Ureter (tissue), 1 donor: Measurements from ENCODE around the gene LRWD1. TPM values are rescaled to one million over a fixed set of nuclear protein-coding genes. Genes with fewer than 3 reads are reported as not detected.
"Not testable (repeated sequence)": the region's sequence is repeated elsewhere in the genome, so short reads cannot be mapped to it uniquely, and the experiment has no call there.

Experiments
- DNase-seq: peaks from one replicate; pipeline ENCODE4 v3.0.0-alpha.2; 2020; ENCODE audit warnings: low spot score
- total RNA-seq: library from RNA; stranded (reverse); gene quantifications from one replicate; pipeline ENCODE4 v1.2.4, GENCODE V29; 2023
- donor health status: DM: yes; HTN: yes; CAD: no.

Gene LRWD1
- total RNA-seq, 1 donor from 2014 or later: 11.4 TPM

DNA sequence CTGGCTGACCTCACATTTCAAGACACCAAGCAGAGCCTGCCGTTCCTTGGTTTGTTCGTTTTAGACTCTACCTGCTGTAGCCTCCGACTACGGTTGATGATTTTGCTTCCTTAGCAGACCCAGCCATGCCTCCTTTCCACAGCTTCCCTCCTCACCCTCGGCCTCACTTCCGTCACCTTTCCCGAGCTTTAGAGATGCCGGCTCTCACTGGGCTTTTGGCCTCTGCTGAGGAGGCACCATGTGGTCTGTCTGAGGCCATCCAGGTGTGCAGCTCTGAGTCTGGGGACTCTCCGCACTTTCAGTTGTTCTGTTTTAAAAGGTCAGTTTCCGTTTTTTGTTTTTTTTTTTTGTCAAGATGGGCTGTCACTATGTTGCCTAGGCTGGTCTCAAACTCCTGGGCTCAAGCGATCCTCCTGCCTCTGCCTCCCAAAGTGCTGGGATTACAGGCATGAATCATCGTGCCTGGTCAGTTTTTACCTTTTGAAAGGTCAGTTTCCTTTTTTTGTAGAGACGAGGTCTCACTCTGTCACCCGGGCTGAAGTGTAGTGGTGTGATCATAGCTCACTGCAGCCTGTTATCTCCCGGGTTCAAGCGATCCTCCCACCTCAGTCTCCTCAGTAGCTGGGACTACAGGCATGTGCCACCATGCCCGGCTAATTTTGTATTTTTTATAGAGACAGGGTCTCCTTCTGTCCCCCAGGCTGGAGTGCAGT, 19.7 kb upstream of the LRWD1 start:
- no peak for DNase-seq

DNA sequence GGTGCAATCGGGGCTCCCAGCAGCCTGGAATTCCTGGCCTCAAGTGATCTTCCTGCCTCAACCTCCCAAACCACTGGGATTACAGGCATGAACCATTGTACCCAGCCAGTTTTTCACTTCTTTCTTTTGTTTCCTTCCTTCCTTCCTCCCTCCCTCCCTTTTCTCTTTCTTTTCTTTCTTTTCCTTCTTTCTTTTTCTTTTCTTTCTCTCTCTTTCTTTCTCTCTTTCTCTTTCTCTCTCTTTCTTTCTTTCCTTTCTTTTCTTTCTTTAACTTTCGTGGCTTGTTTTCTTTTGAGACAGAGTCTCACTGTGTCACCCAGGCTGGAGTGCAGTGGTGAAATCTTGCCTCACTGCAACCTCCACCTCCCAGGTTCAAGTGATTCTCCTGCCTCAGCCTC, 19.1 kb upstream of the LRWD1 start:
- no peak for DNase-seq

DNA sequence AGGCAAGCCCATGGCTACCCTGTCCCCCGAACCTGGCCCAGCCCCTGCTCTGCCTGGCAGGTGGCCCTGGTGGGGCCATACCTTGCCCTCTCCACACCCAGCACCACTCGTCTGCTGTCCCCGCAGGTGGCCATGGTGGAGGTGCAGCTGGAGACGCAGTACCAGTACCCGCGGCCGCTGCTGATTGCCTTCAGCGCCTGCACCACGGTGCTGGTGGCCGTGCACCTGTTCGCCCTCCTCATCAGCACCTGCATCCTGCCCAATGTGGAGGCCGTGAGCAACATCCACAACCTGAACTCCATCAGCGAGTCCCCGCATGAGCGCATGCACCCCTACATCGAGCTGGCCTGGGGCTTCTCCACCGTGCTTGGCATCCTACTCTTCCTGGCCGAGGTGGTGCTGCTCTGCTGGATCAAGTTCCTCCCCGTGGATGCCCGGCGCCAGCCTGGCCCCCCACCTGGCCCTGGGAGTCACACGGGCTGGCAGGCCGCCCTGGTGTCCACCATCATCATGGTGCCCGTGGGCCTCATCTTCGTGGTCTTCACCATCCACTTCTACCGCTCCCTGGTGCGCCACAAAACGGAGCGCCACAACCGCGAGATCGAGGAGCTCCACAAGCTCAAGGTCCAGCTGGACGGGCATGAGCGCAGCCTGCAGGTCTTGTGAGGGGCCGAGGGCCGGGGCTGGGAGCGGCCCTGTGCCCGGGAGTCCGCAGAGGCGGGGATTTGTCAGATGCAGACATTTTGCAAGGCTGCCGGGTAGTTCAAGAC, 18.2 kb upstream of the LRWD1 start:
- DNase-seq: no peak

DNA sequence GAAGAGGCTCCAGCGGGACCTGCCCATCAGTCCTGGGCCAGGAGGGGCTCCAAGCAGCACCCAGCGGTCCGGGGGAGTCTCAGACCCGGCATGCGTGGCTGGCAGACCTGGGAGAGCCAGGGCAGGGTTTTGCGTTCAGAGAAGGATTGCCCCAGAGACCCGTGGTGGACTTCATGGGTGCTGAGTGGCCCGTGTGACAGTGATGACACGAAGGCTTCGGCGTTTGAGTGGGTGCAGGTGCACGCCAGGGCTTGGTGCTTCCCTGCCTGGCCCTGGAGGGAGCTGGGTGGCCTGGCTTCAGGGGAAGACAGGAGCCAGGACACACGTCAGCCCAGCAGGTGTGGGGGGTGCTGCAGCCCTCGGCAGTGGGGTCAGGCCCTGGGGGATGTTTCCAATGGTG, 17.5 kb upstream of the LRWD1 start:
- DNase-seq: no peak

DNA sequence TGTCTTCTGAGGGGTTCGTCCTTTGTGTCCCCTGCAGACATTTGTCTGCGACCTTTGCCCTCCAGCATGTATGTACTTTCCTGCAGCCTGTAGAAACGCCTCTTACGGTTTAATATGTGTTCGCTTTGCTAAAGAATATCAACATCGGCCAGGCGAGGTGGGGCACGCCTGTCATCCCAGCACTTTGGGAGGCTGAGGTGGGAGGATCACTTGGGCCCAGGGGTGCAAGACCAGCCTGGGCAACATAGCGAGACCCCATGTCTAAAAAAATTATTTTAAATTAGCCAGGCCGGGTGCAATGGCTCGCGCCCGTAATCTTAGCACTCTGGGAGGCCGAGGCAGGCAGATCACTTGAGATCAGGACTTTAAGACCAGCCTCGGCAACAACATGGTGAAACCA, 15.6 kb upstream of the LRWD1 start:
- DNase-seq: no peak

GRCh38 chr7:102450242-102450641, 14.5 kb upstream of the LRWD1 start:
- no peak for DNase-seq

- no peak for DNase-seq
Observed at GRCh38 chr7:102451371-102452054, 13.3 kb upstream of the LRWD1 start.

DNA sequence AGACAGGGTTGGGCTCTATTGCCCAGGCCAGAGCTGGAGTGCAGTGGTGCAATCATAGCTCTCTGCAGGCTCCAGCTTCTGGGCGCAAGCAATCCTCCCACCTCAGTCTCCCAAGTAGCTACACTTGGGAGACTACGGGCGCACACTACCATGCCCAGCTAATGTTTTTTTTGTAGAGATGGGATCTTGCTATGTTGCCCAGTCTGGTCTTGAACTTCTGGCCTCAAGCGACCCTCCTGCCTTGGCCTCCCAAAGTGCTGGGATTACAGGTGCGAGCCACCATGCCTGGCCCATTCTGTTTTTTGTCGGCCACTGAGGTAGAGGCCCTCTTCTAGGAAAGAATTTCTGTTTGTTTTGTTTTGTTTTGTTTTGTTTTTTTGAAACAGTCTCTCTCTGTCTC, 12.3 kb upstream of the LRWD1 start:
- DNase-seq: no peak

GRCh38 chr7:102453319-102453718, 11.5 kb upstream of the LRWD1 start:
- no peak for DNase-seq

- no peak for DNase-seq
Observed at GRCh38 chr7:102454468-102454867, 10.3 kb upstream of the LRWD1 start.

DNA sequence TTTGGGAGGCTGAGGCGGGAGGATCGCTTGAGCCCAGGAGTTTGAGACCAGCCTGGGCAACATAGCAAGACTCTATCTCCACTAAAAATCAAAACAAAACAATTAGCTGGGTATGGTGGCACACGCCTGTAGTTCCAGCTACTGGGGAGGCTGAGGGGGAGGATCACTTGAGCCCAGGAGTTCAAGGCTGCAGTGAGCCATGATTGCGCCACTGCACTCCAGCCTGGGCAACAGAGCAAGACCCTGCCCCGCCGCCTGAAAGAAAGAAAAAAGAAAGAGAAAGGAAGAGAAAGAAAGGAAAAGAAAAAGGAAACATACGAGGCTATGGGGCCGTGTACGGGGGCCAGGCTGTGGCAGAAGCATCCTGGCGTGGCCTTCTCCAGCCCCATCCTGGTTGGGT, 9.9 kb upstream of the LRWD1 start:
- DNase-seq: not testable (repeated sequence)

DNA sequence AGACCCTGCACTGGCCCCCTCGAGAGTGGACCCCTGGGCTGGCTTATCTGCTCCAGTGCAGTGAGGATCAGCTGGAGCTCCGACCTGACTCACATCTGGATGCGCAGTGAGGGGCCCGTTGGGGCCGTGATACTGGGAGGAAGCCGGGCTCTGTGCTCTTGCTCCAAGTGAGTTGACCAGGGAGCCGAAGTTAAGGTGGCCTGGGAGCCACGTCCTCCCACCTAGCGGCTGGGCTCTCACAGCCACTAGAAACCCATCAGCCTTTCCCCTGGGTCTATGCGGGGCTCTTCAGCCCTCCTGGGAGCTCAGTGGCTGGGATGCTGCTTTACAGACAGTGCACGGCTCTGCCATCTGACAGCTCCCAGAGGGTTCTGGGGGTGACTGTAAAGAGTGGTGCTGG, 9.2 kb upstream of the LRWD1 start:
- DNase-seq: no peak

DNA sequence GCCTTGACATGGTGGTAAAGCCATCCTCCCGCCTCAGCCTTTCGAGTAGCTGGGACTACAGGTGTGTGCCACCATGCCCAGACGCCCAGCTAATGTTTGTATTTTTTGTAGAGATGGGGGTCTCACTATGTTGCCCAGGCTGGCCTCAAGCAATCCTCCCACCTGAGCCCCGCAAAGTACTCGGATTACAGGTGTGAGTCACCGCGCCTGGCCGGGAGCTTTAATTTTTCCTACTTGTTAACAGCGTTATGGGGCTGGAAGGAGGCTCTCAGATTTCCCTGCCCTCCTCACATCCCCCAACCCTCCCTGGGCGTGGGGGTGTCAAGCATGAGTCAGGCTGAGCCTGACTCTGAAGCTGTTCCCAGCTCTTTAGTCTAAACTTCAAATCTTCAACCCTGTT, 8.5 kb upstream of the LRWD1 start:
- DNase-seq: no peak

- no peak for DNase-seq
Observed at GRCh38 chr7:102457352-102457924, 7.3 kb upstream of the LRWD1 start.

- no peak for DNase-seq
Observed at GRCh38 chr7:102459221-102459844, 5.5 kb upstream of the LRWD1 start.

GRCh38 chr7:102460467-102460866, 4.3 kb upstream of the LRWD1 start:
- no peak for DNase-seq

DNA sequence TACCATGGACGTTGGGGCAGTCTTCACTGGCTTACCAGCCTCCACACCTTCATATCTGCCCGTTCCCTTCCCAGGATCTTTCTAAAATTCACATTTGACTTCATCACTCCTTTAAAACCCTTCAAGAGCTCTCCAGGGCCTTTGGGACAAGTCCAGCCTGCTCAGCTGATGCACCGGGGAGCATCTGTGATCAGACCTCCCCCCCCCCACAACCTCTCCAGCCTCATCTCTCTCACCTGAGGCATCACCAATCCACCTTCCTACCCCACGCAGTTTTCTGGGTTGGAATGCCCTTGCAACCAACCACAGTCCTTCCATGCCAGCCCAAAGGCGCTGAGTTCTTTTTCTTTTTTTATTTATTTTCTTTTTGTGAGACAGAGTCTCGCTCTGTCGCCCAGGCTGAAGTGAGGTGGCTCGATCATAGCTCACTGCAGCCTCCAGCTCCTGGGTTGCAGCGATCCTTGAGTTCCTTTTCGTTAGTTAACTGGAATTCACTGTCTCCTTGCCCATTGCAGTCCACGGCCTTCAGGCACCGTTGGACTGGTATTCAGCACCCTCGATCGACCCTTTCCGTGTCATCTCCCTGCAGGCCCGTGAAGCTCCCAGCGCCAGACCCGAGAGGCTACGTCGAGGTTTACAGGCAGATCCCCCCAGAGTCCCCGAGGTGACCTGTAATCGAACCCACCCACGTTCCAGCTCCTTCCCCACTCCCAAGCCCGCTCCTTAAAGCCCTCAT, 775 bp upstream of the LRWD1 start:
- DNase-seq: no peak

DNA sequence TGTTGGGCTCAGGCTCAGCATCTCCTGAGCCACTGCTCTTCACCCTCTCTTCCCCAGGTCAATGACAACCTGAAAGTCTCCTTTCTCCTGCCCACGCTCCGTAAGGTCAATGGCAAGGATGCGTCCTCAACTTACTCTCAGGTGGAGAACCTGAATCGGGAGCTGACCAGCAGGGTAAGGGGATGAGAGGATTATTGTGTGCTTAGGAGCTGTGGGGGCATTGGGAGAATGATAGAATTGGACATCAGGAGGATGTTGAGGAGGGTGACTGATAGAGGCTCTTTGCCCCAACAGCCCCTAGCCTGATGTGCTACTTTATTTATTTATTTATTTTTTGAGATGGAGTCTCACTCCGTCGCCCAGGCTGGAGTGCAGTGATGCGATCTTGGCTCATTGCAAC, 1.3 kb downstream of the LRWD1 start:
- no peak for DNase-seq

GRCh38 chr7:102467581-102468477, 3.0 kb downstream of the LRWD1 start:
- DNase-seq: no peak
